ENCODE data around the gene TBCD. TPM values are rescaled to one million over a fixed set of nuclear protein-coding genes. Genes with fewer than 3 reads are reported as not detected.

The TBCD gene
- total RNA-seq, 1 experiment from 2014 or later: 29.6 TPM

DNA sequence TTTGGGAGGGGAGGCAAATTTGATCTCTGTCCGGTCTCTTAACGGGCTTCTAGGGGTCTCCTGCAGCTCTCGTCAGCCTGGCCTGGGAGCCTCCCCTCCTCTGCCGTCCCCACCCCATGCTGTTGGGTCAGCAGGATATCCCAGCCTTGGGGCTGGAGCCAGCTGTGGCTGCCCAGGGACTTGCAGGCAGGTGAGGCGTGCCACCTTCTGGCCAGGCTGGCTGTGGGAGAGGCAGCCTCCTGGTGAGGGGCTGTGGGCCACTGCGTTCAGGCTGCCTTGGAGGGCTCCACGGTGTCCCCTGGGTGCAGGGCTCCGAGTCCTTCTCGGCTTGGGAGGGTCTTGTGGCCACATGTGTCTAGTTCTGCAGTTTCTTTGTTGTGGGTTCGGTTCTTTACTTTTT lies 34.6 kb downstream of the TBCD start:
- BruUV-seq (replicated peaks): no TSS peak
- no peak overlapping the region for H2AFZ ChIP-seq (ENCODE audit: low read length)
- H3K27ac ChIP-seq (ENCODE audit: low read length): no peak overlapping the region
- H3K9ac ChIP-seq (ENCODE audit: low read length): no peak overlapping the region
- H3K4me1 ChIP-seq (ENCODE audit: insufficient read depth, low read length): peaks cover 4% of the 10 kb centered on the region
- H3K9me2 ChIP-seq (replicated peaks; ENCODE audit: low read length): no peaks in the 10 kb centered on the region
- TF ChIP-seq EZH2 (IDR thresholded peaks at IDR 0.05; ENCODE audit: low read length, unreplicated experiment): no peak
- TF ChIP-seq, protein P1, sequence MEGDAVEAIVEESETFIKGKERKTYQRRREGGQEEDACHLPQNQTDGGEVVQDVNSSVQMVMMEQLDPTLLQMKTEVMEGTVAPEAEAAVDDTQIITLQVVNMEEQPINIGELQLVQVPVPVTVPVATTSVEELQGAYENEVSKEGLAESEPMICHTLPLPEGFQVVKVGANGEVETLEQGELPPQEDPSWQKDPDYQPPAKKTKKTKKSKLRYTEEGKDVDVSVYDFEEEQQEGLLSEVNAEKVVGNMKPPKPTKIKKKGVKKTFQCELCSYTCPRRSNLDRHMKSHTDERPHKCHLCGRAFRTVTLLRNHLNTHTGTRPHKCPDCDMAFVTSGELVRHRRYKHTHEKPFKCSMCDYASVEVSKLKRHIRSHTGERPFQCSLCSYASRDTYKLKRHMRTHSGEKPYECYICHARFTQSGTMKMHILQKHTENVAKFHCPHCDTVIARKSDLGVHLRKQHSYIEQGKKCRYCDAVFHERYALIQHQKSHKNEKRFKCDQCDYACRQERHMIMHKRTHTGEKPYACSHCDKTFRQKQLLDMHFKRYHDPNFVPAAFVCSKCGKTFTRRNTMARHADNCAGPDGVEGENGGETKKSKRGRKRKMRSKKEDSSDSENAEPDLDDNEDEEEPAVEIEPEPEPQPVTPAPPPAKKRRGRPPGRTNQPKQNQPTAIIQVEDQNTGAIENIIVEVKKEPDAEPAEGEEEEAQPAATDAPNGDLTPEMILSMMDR (conservative IDR thresholded peaks at IDR 0.05; ENCODE audit: low read depth, low read length): no peak
- no peak for TF ChIP-seq EZH2phosphoT487 (IDR thresholded peaks at IDR 0.05; ENCODE audit: borderline replicate concordance, low read length)
- no peaks in the 10 kb centered on the region for H3K79me2 ChIP-seq (ENCODE audit: low read length)
- intact Hi-C loops (cut with micrococcal nuclease): no loop called here
- H3K4me2 ChIP-seq (ENCODE audit: low read length): no peak overlapping the region
- no peak for DNase-seq
- no peaks in the 10 kb centered on the region for H3F3A ChIP-seq (ENCODE audit: low read length, unreplicated experiment)
- no peaks in the 10 kb centered on the region for H4K20me1 ChIP-seq (ENCODE audit: low read length)
- POLR2A ChIA-PET (ENCODE audit: unreplicated experiment): no interaction called here
- no peak for ATAC-seq
- no peak overlapping the region for H3K4me3 ChIP-seq (ENCODE audit: low read length)
- peaks cover 13% of the 10 kb centered on the region for H3K36me3 ChIP-seq (ENCODE audit: low read depth, low read length)
- CTCF ChIA-PET: no interaction called here
- H3K9me3 ChIP-seq (ENCODE audit: low read length): no peaks in the 10 kb centered on the region
- no peaks in the 10 kb centered on the region for H3K27me3 ChIP-seq (ENCODE audit: low read length)

DNA sequence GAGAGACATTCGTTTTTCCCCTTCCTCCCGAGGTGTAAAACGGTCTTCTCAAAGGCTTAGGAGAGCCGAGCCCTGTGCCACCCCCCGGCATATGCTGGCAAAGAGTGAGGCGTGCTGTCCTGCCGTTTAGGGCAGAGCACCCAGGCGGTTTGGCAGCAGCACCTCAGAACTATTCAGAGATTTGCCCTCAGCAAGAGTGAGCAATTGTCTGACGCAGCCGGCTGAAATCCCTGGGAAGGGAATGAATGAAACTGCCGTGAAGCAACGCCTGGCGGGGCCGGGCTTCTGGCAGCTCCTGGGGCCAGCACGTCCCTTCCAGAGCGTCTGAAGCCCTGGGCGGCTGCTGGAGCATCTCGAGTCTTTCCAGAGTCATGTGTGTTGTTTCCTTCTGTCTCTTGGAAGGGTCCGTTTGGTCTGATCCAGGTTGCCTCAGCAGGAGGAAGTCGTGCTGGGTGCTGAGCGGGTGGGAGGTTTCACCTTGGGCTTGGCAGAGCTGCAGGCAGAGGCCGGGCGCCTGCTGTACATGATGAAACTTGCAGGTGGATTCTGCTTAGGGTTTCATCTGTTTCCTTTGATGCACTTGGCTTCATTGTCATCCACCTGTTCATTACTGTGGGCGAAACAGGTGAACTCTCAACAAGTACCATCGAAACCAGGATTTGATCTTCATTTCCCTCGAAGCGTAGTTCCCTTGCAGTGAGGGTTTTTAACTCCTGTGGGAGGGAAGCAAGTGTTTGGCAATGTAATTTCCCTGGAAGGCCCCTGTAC lies 35.4 kb downstream of the TBCD start:
- Histone ChIP-seq H3K36me3 (ENCODE audit: low read depth, low read length) (peaks cover 10% of the 10 kb centered on the region; the same call in 1 of the 2 replicates), H3K79me2 (ENCODE audit: low read length) (no peaks in the 10 kb centered on the region), H3K9ac (ENCODE audit: low read length) (no peak overlapping the region), H3K9me3 (ENCODE audit: low read length) (no peaks in the 10 kb centered on the region), H3K27me3 (ENCODE audit: low read length) (no peaks in the 10 kb centered on the region), H3K4me1 (ENCODE audit: insufficient read depth, low read length) (peaks cover under 1% of the 10 kb centered on the region; the same call in 1 of the 2 replicates), H3F3A (ENCODE audit: low read length, unreplicated experiment) (no peaks in the 10 kb centered on the region), H3K27ac (ENCODE audit: low read length) (no peak overlapping the region), H3K4me2 (ENCODE audit: low read length) (no peak overlapping the region), H2AFZ (ENCODE audit: low read length) (no peak overlapping the region), H3K9me2 (replicated peaks; ENCODE audit: low read length) (no peaks in the 10 kb centered on the region), H4K20me1 (ENCODE audit: low read length) (no peaks in the 10 kb centered on the region), H3K4me3 (ENCODE audit: low read length) (no peak overlapping the region)
- intact Hi-C loops (cut with micrococcal nuclease): no loop called here
- TF ChIP-seq EZH2phosphoT487 (IDR thresholded peaks at IDR 0.05; ENCODE audit: borderline replicate concordance, low read length): no peak
- no peak for DNase-seq
- ChIA-PET POLR2A (ENCODE audit: unreplicated experiment) (no interaction called here), CTCF (no interaction called here)
- BruUV-seq (replicated peaks): no TSS peak
- no peak for ATAC-seq

- ATAC-seq: no peak
- Histone ChIP-seq H3K4me1 (ENCODE audit: insufficient read depth, low read length) (no peaks in the 10 kb centered on the region; the same call in 1 of the 2 replicates), H3K36me3 (ENCODE audit: low read depth, low read length) (peaks cover 2% of the 10 kb centered on the region; the same call in 1 of the 2 replicates), H3F3A (ENCODE audit: low read length, unreplicated experiment) (no peaks in the 10 kb centered on the region), H3K9ac (ENCODE audit: low read length) (no peak overlapping the region), H3K27ac (ENCODE audit: low read length) (no peak overlapping the region), H3K9me3 (ENCODE audit: low read length) (no peaks in the 10 kb centered on the region), H3K4me3 (ENCODE audit: low read length) (no peak overlapping the region), H3K9me2 (replicated peaks; ENCODE audit: low read length) (no peaks in the 10 kb centered on the region), H3K27me3 (ENCODE audit: low read length) (no peaks in the 10 kb centered on the region), H3K79me2 (ENCODE audit: low read length) (0 out of 2 replicates have a peak, but pooled peaks cover 4% of the 10 kb centered on the region), H3K4me2 (ENCODE audit: low read length) (no peak overlapping the region), H2AFZ (ENCODE audit: low read length) (no peak overlapping the region), H4K20me1 (ENCODE audit: low read length) (no peaks in the 10 kb centered on the region)
- ChIA-PET CTCF (no interaction called here), POLR2A (ENCODE audit: unreplicated experiment) (no interaction called here)
- no peak for DNase-seq
- BruUV-seq (replicated peaks): no TSS peak
- intact Hi-C loops (cut with micrococcal nuclease): no loop called here
- TF ChIP-seq EZH2 (IDR thresholded peaks at IDR 0.05; ENCODE audit: low read length, unreplicated experiment) (no peak), EZH2phosphoT487 (IDR thresholded peaks at IDR 0.05; ENCODE audit: borderline replicate concordance, low read length) (no peak)
- TF ChIP-seq, protein P1 (conservative IDR thresholded peaks at IDR 0.05; ENCODE audit: low read depth, low read length): no peak
These were observed 36.5 kb downstream of the TBCD start for GRCh38 chr17:82788206-82789001.
